GM12801 (cell line): ENCODE data around the gene MBNL1.

ENCODE experiments used
- TF ChIP-seq, protein P1 (sequence below): IDR thresholded peaks from one replicate; pipeline ENCODE4 v1.5.1; 2011; ENCODE audit warnings: control low read depth; ENCODE audit not compliant: insufficient read length; ENCODE audit errors: extremely low read depth

The MBNL1 gene

DNA sequence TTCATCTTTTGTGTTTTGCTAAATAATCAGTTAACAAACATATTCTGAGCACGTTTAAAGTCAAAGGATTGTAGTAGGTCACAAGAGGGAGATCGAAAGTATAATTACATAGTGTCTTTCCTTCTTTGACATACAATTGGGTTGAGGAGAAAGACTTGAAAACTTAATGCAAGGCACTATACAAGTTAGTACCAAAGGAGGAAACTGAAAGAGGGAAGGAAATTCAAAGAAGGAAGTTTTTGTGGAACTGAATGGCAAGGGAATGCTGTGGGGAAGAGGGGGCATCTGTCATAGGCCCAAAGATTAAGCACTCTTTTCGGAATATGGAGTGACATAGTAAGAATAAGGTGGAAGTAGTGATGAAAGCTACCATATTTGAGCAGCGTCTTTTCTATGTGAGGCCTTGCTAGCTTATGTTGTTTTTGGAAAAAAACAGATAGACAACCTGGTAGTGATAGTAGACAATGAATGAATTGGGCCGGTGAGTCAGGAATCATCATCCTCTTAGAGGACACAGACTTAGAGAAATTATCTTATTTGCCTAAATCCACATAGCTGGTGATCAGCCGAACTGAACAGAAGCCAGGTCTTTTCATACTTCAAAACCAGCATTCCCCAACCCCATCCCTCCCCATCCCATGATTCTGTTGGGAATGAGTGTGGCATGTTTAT is 10.2 kb downstream of the MBNL1 start:
- TF ChIP-seq, protein P1, sequence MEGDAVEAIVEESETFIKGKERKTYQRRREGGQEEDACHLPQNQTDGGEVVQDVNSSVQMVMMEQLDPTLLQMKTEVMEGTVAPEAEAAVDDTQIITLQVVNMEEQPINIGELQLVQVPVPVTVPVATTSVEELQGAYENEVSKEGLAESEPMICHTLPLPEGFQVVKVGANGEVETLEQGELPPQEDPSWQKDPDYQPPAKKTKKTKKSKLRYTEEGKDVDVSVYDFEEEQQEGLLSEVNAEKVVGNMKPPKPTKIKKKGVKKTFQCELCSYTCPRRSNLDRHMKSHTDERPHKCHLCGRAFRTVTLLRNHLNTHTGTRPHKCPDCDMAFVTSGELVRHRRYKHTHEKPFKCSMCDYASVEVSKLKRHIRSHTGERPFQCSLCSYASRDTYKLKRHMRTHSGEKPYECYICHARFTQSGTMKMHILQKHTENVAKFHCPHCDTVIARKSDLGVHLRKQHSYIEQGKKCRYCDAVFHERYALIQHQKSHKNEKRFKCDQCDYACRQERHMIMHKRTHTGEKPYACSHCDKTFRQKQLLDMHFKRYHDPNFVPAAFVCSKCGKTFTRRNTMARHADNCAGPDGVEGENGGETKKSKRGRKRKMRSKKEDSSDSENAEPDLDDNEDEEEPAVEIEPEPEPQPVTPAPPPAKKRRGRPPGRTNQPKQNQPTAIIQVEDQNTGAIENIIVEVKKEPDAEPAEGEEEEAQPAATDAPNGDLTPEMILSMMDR = no peak

GRCh38 chr3:152279479-152279878 is 10.8 kb downstream of the MBNL1 start:
- TF ChIP-seq, protein P1 = no peak

DNA sequence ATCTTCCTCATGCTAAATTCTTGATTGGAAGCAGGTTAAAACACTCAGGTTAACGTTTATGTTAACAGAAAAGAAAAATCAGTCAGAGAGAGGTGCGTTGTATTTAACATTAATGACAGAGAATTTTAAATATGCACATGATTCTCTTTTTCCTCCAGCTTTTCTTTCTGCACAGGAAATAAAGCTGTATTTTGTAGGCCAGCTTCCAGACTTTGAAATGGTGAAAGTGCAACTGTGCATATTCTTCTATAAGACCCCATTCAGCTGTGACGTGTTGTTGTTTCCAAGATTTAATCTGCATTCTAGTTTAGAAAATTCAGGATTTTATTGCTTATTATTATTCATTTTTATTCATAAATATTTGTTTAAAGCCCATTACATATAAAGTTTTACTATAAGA is 11.8 kb downstream of the MBNL1 start:
- TF ChIP-seq, protein P1 = no peak

- TF ChIP-seq, protein P1 = no peak
Observed at GRCh38 chr3:152281133-152281713, 12.5 kb downstream of the MBNL1 start.

DNA sequence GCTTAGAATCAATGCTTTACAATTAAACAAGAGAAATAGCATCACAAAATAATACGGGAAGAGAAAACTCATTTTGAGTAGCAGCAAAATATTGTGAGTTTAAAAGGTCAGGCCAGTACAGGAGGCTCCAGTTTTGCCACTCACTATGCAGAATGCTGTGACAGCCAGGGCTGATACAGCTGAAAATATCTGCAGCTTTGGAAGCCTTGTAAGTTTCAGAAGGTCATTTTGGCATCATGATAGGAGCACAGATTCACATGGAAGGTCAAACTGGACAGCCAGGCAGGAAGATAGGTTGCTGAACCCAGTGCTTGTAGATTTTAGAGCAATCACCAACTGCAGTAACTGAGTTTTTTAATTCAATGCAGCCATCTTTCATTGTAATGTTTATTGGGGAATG is 14.1 kb downstream of the MBNL1 start:
- TF ChIP-seq, protein P1 = no peak

DNA sequence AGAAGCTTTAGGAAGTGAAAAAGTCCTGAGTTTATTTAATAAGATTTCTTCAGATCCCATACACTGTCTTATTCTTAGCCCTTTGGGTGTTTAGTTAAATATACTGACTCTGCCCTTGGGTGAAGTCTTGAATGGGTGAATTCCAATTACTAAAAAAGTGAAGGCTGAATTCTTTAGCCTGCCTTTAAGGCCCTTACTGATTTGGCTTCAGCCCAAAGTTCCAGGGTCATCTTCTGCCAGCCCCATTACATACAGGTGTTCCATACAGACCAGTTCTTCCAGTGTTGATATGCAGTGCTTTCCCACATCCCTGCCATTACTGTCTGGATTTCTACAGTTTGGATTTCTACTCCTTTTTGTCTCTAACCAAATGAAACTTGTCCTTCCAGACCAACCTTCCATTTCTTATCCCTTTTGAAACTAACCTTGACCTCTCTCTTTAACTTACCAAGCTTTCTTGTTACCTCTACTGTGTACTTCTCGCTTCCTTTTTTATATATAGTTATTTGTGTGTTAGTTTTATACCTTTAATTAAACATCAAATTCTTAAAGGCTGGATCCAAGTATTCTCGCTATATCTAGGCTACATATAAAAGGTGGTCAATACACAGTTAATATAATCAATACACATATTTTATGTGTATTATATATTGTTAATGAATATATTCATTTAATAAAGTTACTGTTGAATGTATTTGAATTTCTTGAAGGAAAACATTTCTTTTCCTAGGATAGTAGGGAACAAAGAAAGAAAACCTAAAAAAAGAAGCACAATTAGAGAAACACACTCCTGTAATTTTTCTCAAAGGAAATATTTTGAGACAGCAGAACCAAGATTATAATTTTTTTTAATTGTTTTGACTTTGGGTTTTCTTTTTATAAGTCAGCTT is 15.0 kb downstream of the MBNL1 start:
- TF ChIP-seq, protein P1 = no peak

- TF ChIP-seq, protein P1 = no peak
Observed at GRCh38 chr3:152284906-152285305, 16.2 kb downstream of the MBNL1 start.
